WTC11 (cell line): ENCODE results near the gene CHST13. TPM values are rescaled to one million over a fixed set of nuclear protein-coding genes. Genes with fewer than 3 reads are reported as not detected.

ENCODE experiments used
- ATAC-seq: fragments of 200-7000 bp; cut with Tn5 transposase; 2 replicates; pipeline ENCODE4 v1.10.0; 2021; ENCODE audit warnings: mild to moderate bottlenecking, moderate library complexity
- CTCF ChIA-PET: fragments of 300-600 bp; sonication (Branson Sonifier 250); formaldehyde crosslinking; loops from one replicate; lab custom pipeline; 2021; ENCODE audit warnings: antibody characterized with exemption; lab: Charles Lee
- POLR2A ChIA-PET: fragments of 350-600 bp; sonication (Branson Sonifier 250); formaldehyde crosslinking; loops from one replicate; lab custom pipeline; 2021; ENCODE audit warnings: antibody characterized with exemption; lab: Charles Lee
- DNase-seq: peaks from one replicate; pipeline ENCODE4 v3.0.0; 2021; ENCODE audit warnings: low spot score
- H3K27ac Mint-ChIP-seq: 2 replicates; pipeline ENCODE4 v1.8.0; 2021; ENCODE audit warnings: mixed read lengths
- H3K27me3 Mint-ChIP-seq: 2 replicates; pipeline ENCODE4 v1.8.0; 2021; ENCODE audit warnings: low read depth, mild to moderate bottlenecking, moderate library complexity, mixed read lengths
- H3K36me3 Mint-ChIP-seq: 2 replicates; pipeline ENCODE4 v1.8.0; 2021; ENCODE audit warnings: mixed read lengths
- H3K4me1 Mint-ChIP-seq: 2 replicates; pipeline ENCODE4 v1.8.0; 2022; ENCODE audit warnings: mixed read lengths
- H3K4me3 Mint-ChIP-seq: 2 replicates; pipeline ENCODE4 v1.8.0; 2021; ENCODE audit warnings: mild to moderate bottlenecking, moderate library complexity, mixed read lengths
- H3K9me3 Mint-ChIP-seq: 2 replicates; pipeline ENCODE4 v1.8.0; 2021; ENCODE audit warnings: mixed read lengths
- CREB1 ChIP-seq: sonication (generic); formaldehyde crosslinking; IDR thresholded peaks from 2 replicates; pipeline ENCODE4 v1.8.0; 2023; ENCODE audit warnings: mild to moderate bottlenecking, missing genetic modification reagents
- CREM ChIP-seq: sonication (generic); formaldehyde crosslinking; IDR thresholded peaks from 2 replicates; pipeline ENCODE4 v1.8.1; 2022; ENCODE audit warnings: mild to moderate bottlenecking, missing genetic modification reagents, moderate library complexity
- FOXJ3 ChIP-seq: sonication (generic); formaldehyde crosslinking; IDR thresholded peaks from 2 replicates; pipeline ENCODE4 v1.9.0; 2021; ENCODE audit warnings: missing genetic modification reagents, mild to moderate bottlenecking, borderline replicate concordance
- GABPB1 ChIP-seq: sonication (generic); formaldehyde crosslinking; IDR thresholded peaks from 2 replicates; pipeline ENCODE4 v1.8.1; 2023; ENCODE audit warnings: mild to moderate bottlenecking, missing genetic modification reagents
- IRF2 ChIP-seq: sonication (generic); formaldehyde crosslinking; IDR thresholded peaks from 2 replicates; pipeline ENCODE4 v1.8.0; 2022; ENCODE audit warnings: low read depth, missing genetic modification reagents, borderline replicate concordance
- JUN ChIP-seq: sonication (generic); formaldehyde crosslinking; IDR thresholded peaks from 2 replicates; pipeline ENCODE4 v1.8.0; 2023; ENCODE audit warnings: mild to moderate bottlenecking, missing genetic modification reagents
- MXD4 ChIP-seq: fragments of 250-450 bp; sonication (Bioruptor Pico); IDR thresholded peaks from 2 replicates; pipeline ENCODE4 v1.8.0; 2021; ENCODE audit warnings: mild to moderate bottlenecking, moderate library complexity, borderline replicate concordance
- MYBL2 ChIP-seq: sonication (generic); formaldehyde crosslinking; IDR thresholded peaks from 2 replicates; pipeline ENCODE4 v1.8.1; 2023; ENCODE audit warnings: mild to moderate bottlenecking, moderate library complexity, missing genetic modification reagents
- TEAD4 ChIP-seq: sonication (generic); formaldehyde crosslinking; IDR thresholded peaks from 2 replicates; pipeline ENCODE4 v1.8.0; 2022; ENCODE audit warnings: mild to moderate bottlenecking, missing genetic modification reagents
- ZNF232 ChIP-seq: sonication (generic); formaldehyde crosslinking; IDR thresholded peaks from 2 replicates; pipeline ENCODE4 v1.8.0; 2022; ENCODE audit warnings: mild to moderate bottlenecking, missing genetic modification reagents
- total RNA-seq: library from RNA; stranded (reverse); gene quantifications from 3 replicates; pipeline ENCODE4 v1.2.3, GENCODE V29; 2021
- TF ChIP-seq, protein P1 (sequence below): fragments of 250-450 bp; sonication (Bioruptor Pico); IDR thresholded peaks from 2 replicates; pipeline ENCODE4 v1.9.0; 2021; ENCODE audit warnings: mild to moderate bottlenecking
- TF ChIP-seq, protein P2 (sequence below): sonication (generic); formaldehyde crosslinking; IDR thresholded peaks from 2 replicates; pipeline ENCODE4 v1.8.1; 2022; ENCODE audit warnings: low read depth, missing genetic modification reagents, borderline replicate concordance
- TF ChIP-seq, protein P3 (sequence below): sonication (generic); formaldehyde crosslinking; IDR thresholded peaks from 2 replicates; pipeline ENCODE4 v1.8.0; 2023; ENCODE audit warnings: missing genetic modification reagents
- TF ChIP-seq, protein P4 (sequence below): sonication (generic); formaldehyde crosslinking; IDR thresholded peaks from 2 replicates; pipeline ENCODE4 v1.8.1; 2023; ENCODE audit warnings: mild to moderate bottlenecking, missing genetic modification reagents, borderline replicate concordance
- TF ChIP-seq, protein P5 (sequence below): sonication (generic); formaldehyde crosslinking; IDR thresholded peaks from 2 replicates; pipeline ENCODE4 v1.8.0; 2022; ENCODE audit warnings: mild to moderate bottlenecking, missing genetic modification reagents
- TF ChIP-seq, protein P6 (sequence below): sonication (generic); formaldehyde crosslinking; IDR thresholded peaks from 2 replicates; pipeline ENCODE4 v1.8.0; 2022; ENCODE audit warnings: mild to moderate bottlenecking, missing genetic modification reagents
- TF ChIP-seq, protein P7 (sequence below): sonication (generic); formaldehyde crosslinking; IDR thresholded peaks from 2 replicates; pipeline ENCODE4 v1.8.1; 2023; ENCODE audit warnings: mild to moderate bottlenecking, missing genetic modification reagents, moderate library complexity

CHST13 gene
- total RNA-seq, 1 experiment from 2014 or later: 4.1 TPM

DNA sequence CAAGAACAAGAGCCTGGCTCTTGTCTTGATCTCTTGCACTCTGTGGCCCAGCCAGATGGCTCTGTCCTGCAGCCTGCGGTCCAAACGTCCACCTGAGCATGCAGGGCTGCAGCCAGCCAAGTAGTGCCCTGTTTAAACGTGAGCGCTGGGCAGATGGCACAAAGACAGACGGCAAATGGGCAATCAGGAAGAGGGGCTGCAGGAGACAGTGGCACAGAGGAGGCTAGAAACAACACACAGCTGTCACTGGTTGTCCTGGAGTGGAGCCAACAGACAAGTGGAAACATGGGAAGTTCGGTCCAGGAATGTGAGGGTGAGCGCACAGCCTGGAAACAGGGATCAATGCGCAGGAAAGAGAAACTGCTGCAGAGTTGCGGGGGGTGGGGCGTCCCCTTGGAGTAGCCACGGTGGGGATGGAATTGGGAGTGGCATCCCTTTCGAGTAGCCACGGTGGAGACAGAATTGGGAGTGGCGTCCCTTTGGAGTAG is 37.6 kb upstream of the CHST13 start (continued):
- TF ChIP-seq, protein P1, sequence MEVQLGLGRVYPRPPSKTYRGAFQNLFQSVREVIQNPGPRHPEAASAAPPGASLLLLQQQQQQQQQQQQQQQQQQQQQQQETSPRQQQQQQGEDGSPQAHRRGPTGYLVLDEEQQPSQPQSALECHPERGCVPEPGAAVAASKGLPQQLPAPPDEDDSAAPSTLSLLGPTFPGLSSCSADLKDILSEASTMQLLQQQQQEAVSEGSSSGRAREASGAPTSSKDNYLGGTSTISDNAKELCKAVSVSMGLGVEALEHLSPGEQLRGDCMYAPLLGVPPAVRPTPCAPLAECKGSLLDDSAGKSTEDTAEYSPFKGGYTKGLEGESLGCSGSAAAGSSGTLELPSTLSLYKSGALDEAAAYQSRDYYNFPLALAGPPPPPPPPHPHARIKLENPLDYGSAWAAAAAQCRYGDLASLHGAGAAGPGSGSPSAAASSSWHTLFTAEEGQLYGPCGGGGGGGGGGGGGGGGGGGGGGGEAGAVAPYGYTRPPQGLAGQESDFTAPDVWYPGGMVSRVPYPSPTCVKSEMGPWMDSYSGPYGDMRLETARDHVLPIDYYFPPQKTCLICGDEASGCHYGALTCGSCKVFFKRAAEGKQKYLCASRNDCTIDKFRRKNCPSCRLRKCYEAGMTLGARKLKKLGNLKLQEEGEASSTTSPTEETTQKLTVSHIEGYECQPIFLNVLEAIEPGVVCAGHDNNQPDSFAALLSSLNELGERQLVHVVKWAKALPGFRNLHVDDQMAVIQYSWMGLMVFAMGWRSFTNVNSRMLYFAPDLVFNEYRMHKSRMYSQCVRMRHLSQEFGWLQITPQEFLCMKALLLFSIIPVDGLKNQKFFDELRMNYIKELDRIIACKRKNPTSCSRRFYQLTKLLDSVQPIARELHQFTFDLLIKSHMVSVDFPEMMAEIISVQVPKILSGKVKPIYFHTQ (CRISPR knock-in tag): no peak
- TF ChIP-seq TEAD4 (CRISPR knock-in tag) (no peak), IRF2 (CRISPR knock-in tag) (no peak), CREB1 (no peak)
- TF ChIP-seq, protein P2, sequence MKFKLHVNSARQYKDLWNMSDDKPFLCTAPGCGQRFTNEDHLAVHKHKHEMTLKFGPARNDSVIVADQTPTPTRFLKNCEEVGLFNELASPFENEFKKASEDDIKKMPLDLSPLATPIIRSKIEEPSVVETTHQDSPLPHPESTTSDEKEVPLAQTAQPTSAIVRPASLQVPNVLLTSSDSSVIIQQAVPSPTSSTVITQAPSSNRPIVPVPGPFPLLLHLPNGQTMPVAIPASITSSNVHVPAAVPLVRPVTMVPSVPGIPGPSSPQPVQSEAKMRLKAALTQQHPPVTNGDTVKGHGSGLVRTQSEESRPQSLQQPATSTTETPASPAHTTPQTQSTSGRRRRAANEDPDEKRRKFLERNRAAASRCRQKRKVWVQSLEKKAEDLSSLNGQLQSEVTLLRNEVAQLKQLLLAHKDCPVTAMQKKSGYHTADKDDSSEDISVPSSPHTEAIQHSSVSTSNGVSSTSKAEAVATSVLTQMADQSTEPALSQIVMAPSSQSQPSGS (CRISPR knock-in tag): no peak
- TF ChIP-seq, protein P3, sequence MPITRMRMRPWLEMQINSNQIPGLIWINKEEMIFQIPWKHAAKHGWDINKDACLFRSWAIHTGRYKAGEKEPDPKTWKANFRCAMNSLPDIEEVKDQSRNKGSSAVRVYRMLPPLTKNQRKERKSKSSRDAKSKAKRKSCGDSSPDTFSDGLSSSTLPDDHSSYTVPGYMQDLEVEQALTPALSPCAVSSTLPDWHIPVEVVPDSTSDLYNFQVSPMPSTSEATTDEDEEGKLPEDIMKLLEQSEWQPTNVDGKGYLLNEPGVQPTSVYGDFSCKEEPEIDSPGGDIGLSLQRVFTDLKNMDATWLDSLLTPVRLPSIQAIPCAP (CRISPR knock-in tag): no peak

DNA sequence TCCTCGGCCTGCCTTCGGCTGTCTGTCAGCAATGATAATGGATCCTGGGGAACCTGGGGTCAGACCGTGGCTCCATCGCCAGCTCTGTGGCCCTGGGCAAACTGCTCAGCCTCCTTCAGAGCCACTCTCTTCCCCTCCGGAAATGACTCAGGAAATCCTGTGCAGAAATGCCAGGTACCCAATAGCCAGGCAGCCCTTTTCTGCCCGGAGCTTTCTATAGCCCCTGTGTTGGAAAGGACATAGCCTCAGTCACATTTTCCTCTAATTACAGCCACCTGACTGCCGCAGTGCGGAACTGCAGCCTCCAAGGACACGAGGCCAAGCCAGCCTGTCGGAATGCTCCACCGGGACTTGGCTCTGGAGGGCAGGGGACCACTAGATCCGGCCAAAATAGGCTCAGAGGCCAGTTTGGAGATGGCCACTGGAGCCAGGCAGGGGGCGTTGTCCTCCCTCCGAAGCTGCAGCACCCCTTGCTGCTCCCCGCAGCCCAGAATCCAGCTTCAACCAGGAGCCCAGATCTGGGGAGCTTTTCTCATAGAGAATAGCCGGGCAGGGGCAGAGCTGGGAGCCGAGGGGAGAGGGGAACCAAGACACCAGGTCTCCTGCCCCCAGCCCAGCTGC is 36.7 kb upstream of the CHST13 start:
- no peak overlapping the region for H3K27ac Mint-ChIP-seq
- H3K9me3 Mint-ChIP-seq: no peaks in the 10 kb centered on the region
- ATAC-seq: peak; percentile 56
- H3K27me3 Mint-ChIP-seq: no peaks in the 10 kb centered on the region; the same call in 1 of the 2 replicates
- ChIA-PET CTCF (interaction anchor here (0.6 to 2.7 kb wide), 12 partner anchors 11 to 986 kb away, joined by 3 to 18 read pairs (median 4); partner anchors contain the start of gene ZXDC), POLR2A (interaction anchor here (0.6 kb wide), 1 partner anchor 1077 kb away, joined by 3 read pairs; no protein-coding TSS in a partner anchor)
- peaks cover 43% of the 10 kb centered on the region for H3K4me1 Mint-ChIP-seq
- DNase-seq: peak; percentile 62
- no peaks in the 10 kb centered on the region for H3K36me3 Mint-ChIP-seq
- H3K4me3 Mint-ChIP-seq: no peak overlapping the region
- TF ChIP-seq, protein P4, sequence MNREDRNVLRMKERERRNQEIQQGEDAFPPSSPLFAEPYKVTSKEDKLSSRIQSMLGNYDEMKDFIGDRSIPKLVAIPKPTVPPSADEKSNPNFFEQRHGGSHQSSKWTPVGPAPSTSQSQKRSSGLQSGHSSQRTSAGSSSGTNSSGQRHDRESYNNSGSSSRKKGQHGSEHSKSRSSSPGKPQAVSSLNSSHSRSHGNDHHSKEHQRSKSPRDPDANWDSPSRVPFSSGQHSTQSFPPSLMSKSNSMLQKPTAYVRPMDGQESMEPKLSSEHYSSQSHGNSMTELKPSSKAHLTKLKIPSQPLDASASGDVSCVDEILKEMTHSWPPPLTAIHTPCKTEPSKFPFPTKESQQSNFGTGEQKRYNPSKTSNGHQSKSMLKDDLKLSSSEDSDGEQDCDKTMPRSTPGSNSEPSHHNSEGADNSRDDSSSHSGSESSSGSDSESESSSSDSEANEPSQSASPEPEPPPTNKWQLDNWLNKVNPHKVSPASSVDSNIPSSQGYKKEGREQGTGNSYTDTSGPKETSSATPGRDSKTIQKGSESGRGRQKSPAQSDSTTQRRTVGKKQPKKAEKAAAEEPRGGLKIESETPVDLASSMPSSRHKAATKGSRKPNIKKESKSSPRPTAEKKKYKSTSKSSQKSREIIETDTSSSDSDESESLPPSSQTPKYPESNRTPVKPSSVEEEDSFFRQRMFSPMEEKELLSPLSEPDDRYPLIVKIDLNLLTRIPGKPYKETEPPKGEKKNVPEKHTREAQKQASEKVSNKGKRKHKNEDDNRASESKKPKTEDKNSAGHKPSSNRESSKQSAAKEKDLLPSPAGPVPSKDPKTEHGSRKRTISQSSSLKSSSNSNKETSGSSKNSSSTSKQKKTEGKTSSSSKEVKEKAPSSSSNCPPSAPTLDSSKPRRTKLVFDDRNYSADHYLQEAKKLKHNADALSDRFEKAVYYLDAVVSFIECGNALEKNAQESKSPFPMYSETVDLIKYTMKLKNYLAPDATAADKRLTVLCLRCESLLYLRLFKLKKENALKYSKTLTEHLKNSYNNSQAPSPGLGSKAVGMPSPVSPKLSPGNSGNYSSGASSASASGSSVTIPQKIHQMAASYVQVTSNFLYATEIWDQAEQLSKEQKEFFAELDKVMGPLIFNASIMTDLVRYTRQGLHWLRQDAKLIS (CRISPR knock-in tag): no peak
- 0 out of 2 replicates have a peak, but pooled peaks have one; percentile 54 for TF ChIP-seq ZNF232 (CRISPR knock-in tag)
- TF ChIP-seq CREM (CRISPR knock-in tag): no peak
- TF ChIP-seq IRF2 (CRISPR knock-in tag): no peak
- TF ChIP-seq JUN (CRISPR knock-in tag): no peak
- TF ChIP-seq, protein P5, sequence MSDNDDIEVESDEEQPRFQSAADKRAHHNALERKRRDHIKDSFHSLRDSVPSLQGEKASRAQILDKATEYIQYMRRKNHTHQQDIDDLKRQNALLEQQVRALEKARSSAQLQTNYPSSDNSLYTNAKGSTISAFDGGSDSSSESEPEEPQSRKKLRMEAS (CRISPR knock-in tag): peak; percentile 75
- no peak for TF ChIP-seq MXD4 (CRISPR knock-in tag)
- no peak for TF ChIP-seq GABPB1 (CRISPR knock-in tag)
- TF ChIP-seq FOXJ3 (CRISPR knock-in tag): no peak
- TF ChIP-seq MYBL2 (CRISPR knock-in tag): 0 out of 2 replicates have a peak, but pooled peaks have one; percentile 30
- TF ChIP-seq, protein P6, sequence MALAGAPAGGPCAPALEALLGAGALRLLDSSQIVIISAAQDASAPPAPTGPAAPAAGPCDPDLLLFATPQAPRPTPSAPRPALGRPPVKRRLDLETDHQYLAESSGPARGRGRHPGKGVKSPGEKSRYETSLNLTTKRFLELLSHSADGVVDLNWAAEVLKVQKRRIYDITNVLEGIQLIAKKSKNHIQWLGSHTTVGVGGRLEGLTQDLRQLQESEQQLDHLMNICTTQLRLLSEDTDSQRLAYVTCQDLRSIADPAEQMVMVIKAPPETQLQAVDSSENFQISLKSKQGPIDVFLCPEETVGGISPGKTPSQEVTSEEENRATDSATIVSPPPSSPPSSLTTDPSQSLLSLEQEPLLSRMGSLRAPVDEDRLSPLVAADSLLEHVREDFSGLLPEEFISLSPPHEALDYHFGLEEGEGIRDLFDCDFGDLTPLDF (CRISPR knock-in tag): 0 out of 2 replicates have a peak, but pooled peaks have one; percentile 65
- TF ChIP-seq, protein P7, sequence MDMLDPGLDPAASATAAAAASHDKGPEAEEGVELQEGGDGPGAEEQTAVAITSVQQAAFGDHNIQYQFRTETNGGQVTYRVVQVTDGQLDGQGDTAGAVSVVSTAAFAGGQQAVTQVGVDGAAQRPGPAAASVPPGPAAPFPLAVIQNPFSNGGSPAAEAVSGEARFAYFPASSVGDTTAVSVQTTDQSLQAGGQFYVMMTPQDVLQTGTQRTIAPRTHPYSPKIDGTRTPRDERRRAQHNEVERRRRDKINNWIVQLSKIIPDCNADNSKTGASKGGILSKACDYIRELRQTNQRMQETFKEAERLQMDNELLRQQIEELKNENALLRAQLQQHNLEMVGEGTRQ: peak; percentile 40
